ENCODE results near the gene RASSF3.

GRCh38 chr12:64649487-64649886, 39.2 kb downstream of the RASSF3 start:
- no peak for TF ChIP-seq EZH2phosphoT487 (IDR thresholded peaks at IDR 0.05; ENCODE audit: unreplicated experiment)
- no peak for TF ChIP-seq POLR2AphosphoS5 (IDR thresholded peaks at IDR 0.05; ENCODE audit: low read depth)
- TF ChIP-seq EZH2 (IDR thresholded peaks at IDR 0.05; ENCODE audit: low read depth, unreplicated experiment) = no peak
- TF ChIP-seq CTCF (conservative IDR thresholded peaks at IDR 0.05; ENCODE audit: low read depth in 2 of 2) = no peak
- TF ChIP-seq ZNF462 (CRISPR knock-in tag; IDR thresholded peaks at IDR 0.05) = no peak
- no peak for TF ChIP-seq ZNF331 (CRISPR knock-in tag; IDR thresholded peaks at IDR 0.05; ENCODE audit: low read depth)
